Right renal cortex interstitium (tissue), 3 donors: ENCODE data around the gene NOTCH4. TPM values are rescaled to one million over a fixed set of nuclear protein-coding genes. Genes with fewer than 3 reads are reported as not detected.
"Not testable (repeated sequence)": the region's sequence is repeated elsewhere in the genome, so short reads cannot be mapped to it uniquely, and the experiment has no call there.

ENCODE experiments used
- DNase-seq, 3 donors: peaks; one replicate each; pipeline ENCODE4 v3.0.0-alpha.2; 2013; ENCODE audit warnings: low read depth in 3 of 3, low spot score in 2 of 3
- polyA plus RNA-seq, 3 donors: library from polyadenylated mRNA; unstranded; fragments of 120-200 nt; gene quantifications; one replicate each; pipeline ENCODE4 v1.2.1, GENCODE V29; 2013; ENCODE audit not compliant: insufficient read length in 3 of 3

NOTCH4 gene
- polyA plus RNA-seq, 3 donors = 13.2 to 16.5 (median 14.1) TPM

DNA sequence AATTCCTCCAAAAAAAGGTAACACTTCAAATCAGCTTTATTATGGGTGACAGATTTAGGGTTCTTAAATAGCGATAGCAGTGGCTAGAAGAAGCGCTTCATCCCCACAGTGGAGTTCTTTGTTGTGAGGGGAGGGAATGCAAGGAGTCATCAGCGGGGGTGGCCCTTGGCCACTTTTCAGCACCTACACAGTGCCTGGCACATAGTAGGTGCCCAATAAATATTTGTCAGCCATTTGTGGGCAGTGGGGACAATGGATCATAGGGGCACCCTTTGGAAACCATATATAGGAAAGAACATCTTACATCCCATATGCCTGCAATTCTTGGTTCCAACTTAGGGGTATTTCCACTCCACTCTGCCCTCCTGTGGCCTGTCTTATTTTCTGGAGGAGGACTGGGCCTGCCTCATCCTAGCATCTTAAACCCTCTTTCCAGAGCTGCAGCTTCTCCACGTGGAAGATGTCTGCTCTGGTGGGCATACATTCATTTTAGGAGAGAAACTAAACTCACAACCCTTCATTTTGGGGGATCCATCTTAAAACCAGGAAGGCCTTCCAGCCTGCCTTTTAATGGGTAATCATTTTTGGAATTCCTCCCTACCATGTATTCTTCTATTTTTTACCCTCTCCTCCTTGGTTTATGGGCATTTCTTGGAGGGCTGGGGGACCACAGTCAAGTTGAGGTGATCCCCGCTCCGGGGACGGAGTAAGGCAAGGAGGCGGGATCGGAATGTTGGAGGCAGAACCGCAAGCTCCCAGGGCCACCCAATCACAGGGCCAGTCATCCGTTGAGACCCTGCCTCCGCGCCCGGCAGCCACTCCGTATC, 28.8 kb downstream of the NOTCH4 start:
- no peak for DNase-seq

DNA sequence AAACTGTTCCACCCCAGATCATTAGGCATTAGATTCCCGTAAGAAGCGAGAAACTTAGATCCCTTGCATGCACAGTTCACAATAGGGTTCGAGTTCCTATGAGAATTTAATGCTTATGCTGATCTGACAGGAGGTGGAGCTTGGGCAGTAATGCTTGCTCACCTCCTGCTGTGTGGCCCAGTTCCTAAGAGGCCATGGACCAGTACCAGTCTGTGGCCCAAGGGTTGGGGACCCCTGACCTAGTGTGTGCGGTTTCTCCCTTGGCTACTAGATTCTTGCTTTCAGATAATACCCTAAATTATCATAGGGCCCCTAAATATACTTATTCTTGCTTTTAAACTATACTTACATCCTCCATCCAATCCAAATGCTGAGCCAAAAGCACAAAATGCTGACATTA, 29.5 kb downstream of the NOTCH4 start:
- no peak for DNase-seq

DNA sequence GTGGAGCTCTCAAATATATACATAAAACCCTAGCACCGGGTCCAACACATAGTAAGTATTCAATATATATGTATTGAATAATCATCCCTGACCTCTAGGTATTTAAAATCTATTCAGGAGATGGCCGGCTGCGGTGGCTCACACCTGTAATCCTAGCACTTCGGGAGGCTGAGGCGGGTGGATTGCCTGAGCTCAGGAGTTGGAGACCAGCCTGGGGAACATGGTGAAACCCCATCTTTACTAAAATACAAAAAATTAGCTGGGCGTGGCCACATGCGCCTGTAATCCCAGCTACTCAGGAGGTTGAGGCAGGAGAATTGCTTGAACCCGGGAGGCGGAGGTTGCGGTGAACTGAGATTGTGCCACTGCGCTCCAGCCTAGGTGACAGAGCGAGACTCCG, 30.8 kb downstream of the NOTCH4 start:
- not testable (repeated sequence) for DNase-seq

- DNase-seq = no peak
Measured at GRCh38 chr6:32192608-32193039, 31.2 kb downstream of the NOTCH4 start, which contains the start of gene GPSM3. Gene GPSM3 (minus strand): TSS chr6:32192643. CDS start chr6:32192513, 130 bp downstream.

- no peak for DNase-seq
Measured at GRCh38 chr6:32191696-32192607, 31.9 kb downstream of the NOTCH4 start.

DNA sequence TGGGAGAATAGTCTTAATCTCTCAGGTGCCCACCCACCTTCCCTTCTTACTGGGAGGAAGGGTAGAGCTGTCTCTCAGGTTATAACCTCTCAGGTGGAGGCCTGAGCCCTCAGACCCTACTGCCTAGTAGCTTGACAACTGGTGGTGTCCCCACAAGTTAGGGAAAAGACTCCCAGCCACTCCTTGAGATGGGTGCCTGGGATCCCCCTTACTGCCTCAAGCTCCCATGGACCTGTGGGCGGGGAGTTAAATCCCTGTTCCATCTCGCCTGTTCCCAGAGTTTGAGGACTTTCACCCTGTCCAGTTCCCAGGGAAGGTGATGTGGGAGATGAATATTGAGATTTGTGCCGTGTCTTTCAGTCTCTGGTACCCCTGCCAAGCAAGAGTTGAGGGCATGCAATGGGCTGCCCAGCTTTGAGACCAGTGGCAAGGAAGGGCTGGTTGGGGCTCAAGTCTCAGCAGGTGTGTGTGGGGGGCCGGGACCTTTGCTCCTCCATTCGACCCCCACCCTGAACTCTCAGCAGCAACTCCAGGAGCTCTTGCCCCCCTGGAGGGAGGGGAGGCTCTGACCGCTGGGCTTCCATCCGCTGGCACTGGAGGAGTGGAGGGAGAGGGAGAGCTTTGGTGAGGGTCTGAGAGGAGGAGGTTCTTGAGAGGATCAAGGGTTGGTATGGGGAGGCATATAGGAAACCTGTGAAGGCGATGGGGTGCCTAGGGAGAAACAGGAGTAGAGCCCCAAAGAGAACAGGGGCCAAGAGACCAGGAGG, 32.8 kb downstream of the NOTCH4 start:
- DNase-seq = no peak

GRCh38 chr6:32190054-32190851, 33.6 kb downstream of the NOTCH4 start, which contains the start of gene PBX2:
Gene PBX2 (minus strand): TSS chr6:32190202. CDS start chr6:32189915, 287 bp downstream.
- peak in 2 of 3 donors; percentile 86 to 88 for DNase-seq

GRCh38 chr6:32189742-32190053, 34.2 kb downstream of the NOTCH4 start:
- no peak for DNase-seq

- no peak for DNase-seq
Measured at GRCh38 chr6:32189069-32189741, 34.7 kb downstream of the NOTCH4 start.

GRCh38 chr6:32188381-32189068, 35.3 kb downstream of the NOTCH4 start:
- DNase-seq = no peak

GRCh38 chr6:32187725-32188380, 36.0 kb downstream of the NOTCH4 start:
- not testable (repeated sequence) for DNase-seq

GRCh38 chr6:32187009-32187709, 36.7 kb downstream of the NOTCH4 start:
- no peak for DNase-seq

DNA sequence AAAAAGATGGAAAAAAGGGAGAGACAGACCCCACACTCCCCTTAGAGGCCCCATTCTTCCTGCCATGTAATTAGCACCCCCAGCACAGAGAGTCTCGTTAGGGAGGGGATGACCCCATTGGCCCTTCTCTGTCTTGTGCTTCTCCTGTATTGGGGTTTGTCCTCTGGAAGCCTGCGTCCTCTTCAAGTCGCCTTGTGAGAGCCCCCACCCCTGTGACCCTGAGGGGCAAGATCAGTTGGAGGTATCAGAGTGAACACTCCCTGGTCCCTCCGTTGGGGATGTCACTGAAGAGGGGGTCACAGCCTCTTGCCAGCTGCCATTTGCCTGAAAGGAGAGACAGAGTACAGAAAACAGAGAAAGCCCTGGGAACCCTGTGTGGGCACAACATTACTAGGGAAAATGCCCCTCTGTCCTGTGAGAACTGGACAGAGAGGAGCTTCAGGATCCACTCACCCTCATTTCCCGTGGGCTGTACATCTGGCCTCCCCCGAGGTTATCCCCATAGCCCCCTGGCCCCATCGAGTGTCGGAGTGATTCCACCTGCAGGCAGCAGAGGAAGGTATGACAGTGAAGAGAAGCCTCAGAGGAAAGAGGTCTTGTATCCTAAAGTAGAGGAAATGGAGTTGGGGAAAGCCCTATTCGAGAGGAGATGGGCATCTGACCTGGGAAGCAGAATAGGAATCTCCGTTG, 37.6 kb downstream of the NOTCH4 start:
- not testable (repeated sequence) for DNase-seq

DNA sequence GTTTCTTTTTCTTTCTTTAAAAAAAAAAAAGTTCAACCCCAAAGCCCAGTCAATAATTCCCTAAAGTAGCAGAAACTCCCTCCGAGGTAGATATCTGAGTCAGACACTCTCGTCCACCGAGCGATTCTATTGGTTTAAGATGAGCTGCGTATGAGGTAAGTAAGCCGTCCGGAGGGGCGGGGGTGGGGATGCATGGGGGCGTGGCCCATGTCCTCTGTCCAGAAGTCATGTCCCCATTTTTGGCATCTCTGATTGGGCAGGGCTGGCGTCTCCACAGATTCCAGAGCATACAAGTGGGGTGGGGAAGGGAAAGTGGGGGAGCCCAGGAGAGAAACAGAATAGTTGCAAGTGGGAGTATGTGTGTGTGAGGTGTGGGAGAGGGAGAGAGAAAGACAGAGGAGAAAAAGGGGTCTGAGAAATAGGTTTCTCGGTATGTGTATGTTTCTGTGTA, 38.2 kb downstream of the NOTCH4 start:
- DNase-seq = not testable (repeated sequence)

DNA sequence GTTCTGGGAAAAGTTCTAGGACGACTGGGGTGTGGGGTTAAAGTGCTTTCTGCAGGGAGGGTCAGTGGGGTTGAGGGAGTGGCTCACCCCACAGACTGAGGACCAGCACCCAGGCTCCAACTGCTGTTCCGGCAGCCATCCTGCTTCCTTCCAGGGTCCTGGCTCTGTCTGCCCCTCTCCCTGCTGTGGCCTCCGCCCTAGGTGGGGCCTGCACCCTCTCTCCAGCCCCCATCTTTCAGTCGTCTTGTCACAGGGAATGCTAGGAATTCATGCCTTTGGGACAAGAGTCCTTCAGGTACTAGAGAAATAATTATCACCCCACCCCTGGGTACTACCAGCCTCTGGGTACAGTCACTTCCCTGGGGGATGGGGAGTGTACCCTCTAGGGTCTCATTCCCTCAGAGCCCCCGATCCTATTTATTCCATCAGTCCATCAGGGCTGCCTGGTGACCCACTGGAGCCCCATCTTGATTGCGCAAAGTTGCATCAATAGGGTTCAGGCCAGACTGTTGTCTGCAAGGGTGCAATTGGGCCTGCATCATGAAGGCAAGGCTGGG, 39.7 kb downstream of the NOTCH4 start, which contains the start of gene AGER:
Gene AGER (minus strand): TSS at position 170 of the 557 bp plus-strand sequence. CDS start 31 bp downstream, at position 139.
- DNase-seq = no peak

- DNase-seq = no peak
Measured at GRCh38 chr6:32183483-32184083, 40.3 kb downstream of the NOTCH4 start.
